NCI-H526 (cell line): ENCODE measurements around the gene TMEM240.
"Not testable (repeated sequence)": the region's sequence is repeated elsewhere in the genome, so short reads cannot be mapped to it uniquely, and the experiment has no call there.

Source experiments
- DNase-seq, 2 experiments: peaks; one replicate each; lab custom pipeline; 2025; lab: John Stamatoyannopoulos, UW

Gene TMEM240

DNA sequence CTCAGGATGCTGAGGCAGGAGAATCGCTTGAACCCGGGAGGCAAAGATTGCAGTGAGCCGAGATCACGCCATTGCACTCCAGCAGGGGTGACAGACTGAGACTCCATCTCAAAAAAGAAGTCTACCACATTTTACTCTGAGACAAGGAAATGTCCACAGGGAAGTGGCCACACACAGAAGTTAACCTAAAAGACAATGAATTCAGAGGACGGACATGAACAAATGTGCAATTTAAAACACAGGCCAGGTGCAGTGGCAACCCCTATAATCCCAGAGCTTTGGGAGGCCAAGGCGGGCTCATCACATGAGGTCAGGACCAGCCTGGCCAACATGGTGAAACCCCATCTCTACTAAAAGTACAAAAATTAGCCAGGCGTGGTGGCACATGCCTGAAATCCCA, 17.3 kb upstream of the TMEM240 start:
- not testable (repeated sequence) for DNase-seq

- DNase-seq = not testable (repeated sequence)
Observed at GRCh38 chr1:1556961-1557360, 16.5 kb upstream of the TMEM240 start.

GRCh38 chr1:1556505-1556904, 16.1 kb upstream of the TMEM240 start:
- no peak for DNase-seq

DNA sequence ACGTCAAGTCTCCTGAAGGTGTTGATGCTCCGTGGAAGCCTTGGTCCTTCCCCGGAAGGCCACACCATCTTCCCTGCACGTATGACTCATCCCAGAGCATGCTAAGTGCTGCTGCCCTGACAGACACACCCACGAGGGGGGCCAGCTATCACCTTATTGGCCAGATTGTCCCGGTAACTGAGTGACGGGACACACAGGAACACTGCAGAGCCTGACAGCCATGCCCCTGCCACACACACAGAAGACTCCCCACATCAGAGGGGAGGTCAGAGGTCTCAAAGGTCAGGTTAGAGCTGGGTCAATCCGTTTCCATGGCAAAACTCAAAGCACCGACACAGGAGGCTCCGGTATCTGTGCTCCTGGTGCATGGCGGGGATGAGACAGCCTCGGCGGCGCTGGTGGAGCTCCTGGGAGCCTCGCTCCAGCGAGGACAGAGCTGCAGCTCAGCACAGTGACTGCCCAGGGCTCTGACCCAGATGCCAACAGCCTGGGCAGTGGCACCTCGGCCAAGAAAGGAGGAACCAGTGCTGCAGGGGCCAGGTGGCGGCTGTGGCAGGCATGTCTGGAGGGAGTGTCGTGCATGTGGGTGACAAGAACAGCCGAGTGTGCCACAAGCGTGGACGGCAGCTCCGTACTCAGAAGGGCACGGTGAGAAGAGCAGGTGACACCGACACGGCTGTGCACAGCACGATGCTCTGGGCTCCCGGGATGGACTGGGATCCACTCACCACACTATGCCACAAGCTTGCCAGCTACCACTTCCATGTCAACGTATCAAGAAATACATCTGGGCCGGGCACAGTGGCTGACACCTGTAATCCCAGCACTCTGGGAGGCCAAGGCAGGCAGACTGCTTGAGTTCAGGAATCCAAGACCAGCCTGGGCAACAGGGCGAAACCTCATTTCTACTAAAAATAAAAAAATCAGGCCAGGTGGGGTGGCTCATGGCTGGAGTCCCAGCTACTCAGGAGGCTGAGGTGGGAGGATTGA, 14.8 kb upstream of the TMEM240 start:
- no peak for DNase-seq

DNA sequence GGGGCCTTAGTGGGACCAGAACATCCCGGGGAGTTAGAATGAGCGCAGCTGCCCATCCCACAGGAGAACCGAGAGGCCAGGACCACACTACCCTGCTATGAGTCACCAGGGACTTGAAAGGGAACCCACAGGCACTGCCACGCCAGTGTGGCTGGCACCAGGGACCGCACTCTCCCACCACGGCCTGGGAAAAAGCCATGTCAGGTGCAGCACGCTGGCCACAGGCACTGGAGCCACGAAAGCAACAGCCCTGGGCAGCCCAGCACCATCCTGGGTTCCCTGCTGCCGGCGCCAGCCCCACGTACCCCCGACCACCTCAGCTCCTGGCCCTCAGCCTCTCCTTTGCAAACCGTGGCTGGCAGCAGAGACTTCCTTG, 14.1 kb upstream of the TMEM240 start:
- DNase-seq = no peak

- DNase-seq = no peak
Observed at GRCh38 chr1:1553821-1554494, 13.5 kb upstream of the TMEM240 start.

DNA sequence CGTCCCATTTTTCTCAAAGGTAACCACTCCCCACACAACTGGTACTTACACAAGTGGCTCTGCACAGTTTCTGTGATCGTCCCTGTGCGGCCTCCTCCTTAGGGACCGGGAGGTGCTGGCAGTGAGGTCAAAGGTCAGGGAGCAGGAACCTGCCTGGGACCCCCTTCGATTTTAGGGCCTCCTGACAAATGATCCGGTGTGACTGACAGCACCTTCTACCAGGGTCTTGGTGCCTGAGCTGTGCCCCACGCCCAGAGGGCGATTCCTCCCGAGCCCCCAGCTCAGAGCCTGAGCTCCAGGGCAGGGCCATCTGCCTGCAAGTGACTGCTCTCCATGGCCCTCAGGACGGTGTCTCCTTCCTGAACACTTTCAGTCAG, 11.8 kb upstream of the TMEM240 start:
- DNase-seq = no peak

DNA sequence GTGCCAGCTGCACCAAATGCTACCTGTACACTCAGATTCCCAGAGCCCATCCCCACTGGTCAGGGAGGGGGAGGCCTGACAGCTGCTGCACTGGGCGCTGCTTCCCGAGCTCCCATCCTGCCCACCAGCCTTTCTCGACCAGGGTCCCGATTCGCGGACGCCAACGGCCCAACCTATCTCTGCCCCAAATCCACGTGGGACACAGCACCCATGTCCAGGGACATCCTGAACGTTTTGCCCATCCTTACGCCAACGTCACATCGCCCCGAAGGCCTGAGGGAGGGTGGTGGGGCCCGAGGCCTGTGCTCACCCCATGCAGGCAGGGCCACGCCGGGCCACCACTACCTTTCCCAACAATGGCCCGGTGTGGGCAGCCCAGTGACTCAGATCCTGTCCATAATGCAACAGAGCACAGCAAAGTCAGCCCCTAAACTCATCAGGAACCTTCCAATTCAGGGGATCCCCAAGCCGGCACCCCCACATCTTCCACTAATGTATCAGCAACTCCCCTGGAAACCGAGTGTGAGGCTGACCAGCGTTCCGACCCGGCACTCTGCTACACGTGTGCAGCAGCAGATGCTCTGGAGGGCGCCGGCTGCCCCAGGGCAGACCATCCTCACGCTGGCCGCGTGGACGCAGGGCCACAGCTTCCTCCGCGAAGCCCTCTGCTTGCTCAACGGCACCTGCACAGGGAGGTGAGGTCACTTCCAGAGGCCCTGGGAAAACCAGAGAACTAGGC, 11.3 kb upstream of the TMEM240 start:
- no peak for DNase-seq

- DNase-seq = peak in 1 of 2 experiments; percentile 39
Observed at GRCh38 chr1:1550591-1551432, 10.4 kb upstream of the TMEM240 start.

GRCh38 chr1:1550087-1550486, 9.7 kb upstream of the TMEM240 start:
- DNase-seq = no peak

- DNase-seq = no peak
Observed at GRCh38 chr1:1548591-1548990, 8.2 kb upstream of the TMEM240 start.

DNA sequence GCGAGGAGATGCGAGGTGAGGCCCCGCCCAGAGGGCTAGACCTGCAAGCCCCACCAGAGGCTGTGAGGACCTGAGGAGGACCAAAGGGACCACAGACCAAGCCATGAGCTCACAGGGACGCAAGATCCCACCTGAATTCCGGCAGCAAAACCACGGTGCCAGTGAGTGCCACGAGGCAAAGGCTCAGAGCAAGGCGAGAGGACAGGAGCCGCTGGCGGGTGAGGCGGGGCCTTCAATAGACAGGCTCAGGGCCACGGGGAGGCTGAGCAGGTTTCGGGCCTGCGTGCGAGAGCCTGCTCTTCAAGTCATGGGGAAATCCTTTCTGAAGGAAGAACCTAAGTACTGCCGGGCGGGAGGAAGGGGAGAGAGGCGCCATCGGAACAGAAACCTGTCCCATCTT, 7.1 kb upstream of the TMEM240 start:
- no peak for DNase-seq

- no peak for DNase-seq
Observed at GRCh38 chr1:1547011-1547410, 6.6 kb upstream of the TMEM240 start.

DNA sequence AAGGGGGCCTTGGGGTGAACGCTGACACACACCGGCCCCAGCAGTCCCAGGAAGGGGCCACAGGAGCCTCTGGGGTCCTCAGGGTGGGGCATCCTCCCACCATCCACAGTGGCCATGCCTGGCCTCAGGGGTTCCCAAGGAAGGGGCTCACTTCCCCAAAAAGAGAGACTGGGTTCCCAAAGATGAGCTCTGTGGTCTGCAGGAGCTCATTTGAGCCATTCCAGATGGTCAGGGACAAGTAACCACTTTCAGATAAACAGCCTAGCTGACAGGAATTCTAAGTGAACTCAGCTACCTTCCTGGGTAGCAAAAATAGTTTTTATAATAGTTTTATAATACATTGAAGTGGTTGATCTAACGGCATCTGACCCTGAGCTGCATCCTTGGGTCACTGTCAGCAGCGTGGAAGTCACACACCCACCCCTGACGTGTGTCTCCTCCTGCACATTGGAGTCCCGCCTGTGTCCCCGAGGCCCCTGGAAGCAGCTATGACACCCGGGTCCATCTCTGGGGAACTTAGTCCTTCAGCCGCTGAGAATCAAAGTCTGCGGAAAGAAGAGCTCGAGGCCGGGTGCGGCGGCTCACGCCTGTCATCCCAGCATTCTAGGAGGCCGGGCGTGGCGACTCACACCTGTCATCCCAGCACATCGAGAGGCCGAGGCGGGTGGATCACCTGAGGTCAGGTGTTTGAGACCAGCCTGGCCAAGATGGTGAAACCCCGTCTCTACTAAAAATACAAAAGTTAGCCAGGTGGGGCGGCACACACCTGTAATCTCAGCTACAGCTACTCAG, 5.7 kb upstream of the TMEM240 start:
- no peak for DNase-seq

DNA sequence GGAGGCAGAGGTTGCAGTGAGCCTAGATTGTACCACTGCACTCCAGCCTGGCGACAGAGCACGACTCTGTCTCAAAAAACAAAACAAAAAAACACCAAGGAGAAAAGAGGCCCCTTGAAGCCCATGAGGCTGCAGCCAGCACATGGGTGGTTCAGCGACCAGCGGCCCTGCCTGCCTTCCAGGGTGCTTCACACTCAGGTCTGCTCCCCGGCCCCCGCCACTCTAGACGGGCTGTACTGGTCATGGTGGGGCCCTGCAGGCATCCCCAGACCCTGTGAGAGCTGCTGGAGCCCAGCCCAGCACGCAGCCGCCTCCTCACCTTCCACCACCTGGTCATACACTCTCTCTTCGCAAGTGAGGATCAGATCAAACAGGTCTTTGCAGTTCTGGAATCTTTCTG, 4.1 kb upstream of the TMEM240 start:
- DNase-seq = no peak

GRCh38 chr1:1543706-1544099, 3.3 kb upstream of the TMEM240 start:
- no peak for DNase-seq

DNA sequence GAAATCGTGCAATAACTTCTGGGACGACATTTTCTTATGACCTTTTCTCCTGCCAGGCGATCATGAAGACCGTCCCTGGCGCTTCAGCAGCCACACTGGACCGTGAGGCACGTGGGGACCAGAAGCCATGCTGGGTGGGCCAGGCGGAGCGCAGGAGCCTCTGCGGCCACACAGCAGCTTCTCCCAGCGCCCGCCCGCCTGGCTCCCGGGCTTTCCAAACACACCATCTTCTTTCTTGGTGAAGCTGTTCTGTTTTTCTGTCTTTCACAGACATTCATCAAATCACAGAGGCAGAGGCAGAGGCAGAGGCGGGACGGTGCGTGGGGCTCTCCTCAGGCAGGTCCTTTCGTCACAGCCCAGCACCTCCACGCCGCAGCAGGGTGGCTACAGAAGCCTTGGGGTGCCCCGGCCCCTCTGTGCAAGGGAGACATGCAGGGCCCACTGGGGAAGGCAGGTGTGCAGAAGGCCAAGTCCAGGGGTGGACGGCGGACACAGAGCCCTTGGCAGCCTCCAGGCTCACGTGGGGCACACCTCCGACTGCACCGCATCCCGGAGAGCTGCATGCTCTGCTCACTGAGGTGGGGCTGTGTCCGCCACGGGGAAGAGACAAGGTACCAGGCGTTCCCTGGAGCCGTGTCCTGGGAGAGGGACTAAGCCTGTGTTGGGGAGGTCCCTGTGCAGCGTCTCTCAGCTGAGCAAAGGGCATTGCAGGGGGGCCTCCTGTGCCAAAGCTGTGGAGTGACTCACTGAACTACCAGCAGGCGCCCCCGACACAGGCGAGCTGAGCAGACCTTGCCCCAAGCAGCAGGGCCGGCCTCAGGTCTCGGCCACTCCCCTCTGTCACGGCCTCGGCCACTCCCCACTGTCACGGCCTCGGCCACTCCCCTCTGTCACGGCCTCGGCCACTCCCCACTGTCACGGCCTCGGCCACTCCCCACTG, 2.6 kb upstream of the TMEM240 start:
- DNase-seq = no peak

DNA sequence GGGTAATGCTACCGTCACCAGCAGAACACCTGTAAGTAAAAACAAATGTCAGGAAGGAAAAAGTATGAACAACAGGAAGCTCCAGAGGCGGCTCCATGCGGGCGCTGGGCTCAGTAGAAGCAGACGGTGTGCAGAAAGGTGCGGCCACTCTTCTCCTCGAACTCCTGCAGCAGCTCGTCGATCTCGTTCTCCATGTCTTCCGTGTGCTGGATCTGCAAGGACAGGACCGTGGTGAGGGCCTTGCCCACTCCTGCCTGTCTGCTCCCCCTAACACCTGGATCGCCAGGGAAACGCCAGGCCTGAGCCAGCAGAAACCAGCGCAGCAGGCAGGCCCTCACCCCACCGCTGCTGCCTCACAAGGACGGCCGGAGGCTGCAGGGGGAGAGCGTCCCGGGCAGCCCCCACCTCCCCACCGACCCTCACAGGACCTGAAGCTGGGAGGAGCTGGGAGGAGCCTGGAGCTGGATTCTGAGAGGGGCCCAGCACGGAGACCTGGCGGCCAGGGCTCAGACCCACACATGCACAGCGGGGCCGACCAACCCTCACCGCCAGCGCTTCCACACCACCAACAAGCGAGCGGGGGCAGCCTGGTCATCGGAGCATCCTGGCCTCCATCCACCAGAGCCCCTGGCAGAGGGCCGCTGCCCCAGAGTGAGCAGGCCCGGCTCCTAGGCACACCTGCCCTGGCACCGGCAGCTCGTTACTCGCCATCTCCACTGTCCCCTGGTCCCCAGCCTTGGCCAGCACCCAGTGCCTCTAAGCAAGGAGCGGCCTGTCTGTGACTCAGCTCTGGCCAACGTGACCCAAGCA, 1.7 kb upstream of the TMEM240 start:
- DNase-seq = no peak
